HepG2 (cell line): Measurements from ENCODE around the gene LRIG3. TPM values are rescaled to one million over a fixed set of nuclear protein-coding genes. Genes with fewer than 3 reads are reported as not detected.

Experiments used
- ATAC-seq: fragments of 200-7000 bp; cut with Tn5 transposase; 3 replicates; pipeline ENCODE4 v1.9.1; 2020; ENCODE audit warnings: mild to moderate bottlenecking, moderate library complexity
- BruUV-seq: library from RNA; stranded (reverse); fragments of 400-500 nt; replicated peaks from 2 replicates; lab custom pipeline; 2021; lab: Mats Ljungman, UMichigan
- CTCF ChIA-PET: fragments of 300-600 bp; formaldehyde crosslinking; extraction: SDS; loops from one replicate; lab custom pipeline; 2021; ENCODE audit warnings: low total read pairs, inconsistent platforms, low intra/inter-chr PET ratio; lab: Yijun Ruan, JAX
- POLR2A ChIA-PET: fragments of 350-600 bp; sonication (Branson Sonifier 250); formaldehyde crosslinking; loops from one replicate; lab custom pipeline; 2020; ENCODE audit warnings: antibody characterized with exemption, inconsistent platforms; lab: Yijun Ruan, JAX
- DNase-seq: peaks from one replicate; pipeline ENCODE4 v3.0.0-alpha.2; 2015; ENCODE audit warnings: low spot score
- FAIRE-seq: peaks from 3 replicates; lab custom pipeline; 2011; peaks lifted over from hg19 to GRCh38; lab: Jason Lieb, UNC
- H2AFZ ChIP-seq: one replicate; pipeline ENCODE4 v1.6.1; 2011; ENCODE audit warnings: low read length, inconsistent platforms
- H3K27ac ChIP-seq: fragments of 300-600 bp; 3 replicates; pipeline ENCODE4 v1.8.0; 2011; ENCODE audit warnings: mixed run types, mild to moderate bottlenecking, mixed read lengths, low read length, inconsistent platforms; ENCODE audit not compliant: insufficient read depth; ENCODE audit errors: extremely low read length
- H3K27me3 ChIP-seq, 2 experiments: fragments of 200-600 bp in 1 of 2; 2 replicates in 1 of 2; 3 replicates in 1 of 2; pipeline versions ENCODE4 v1.6.0 to v1.8.0; 2011; ENCODE audit warnings: low read length in 2 of 2, mild to moderate bottlenecking in 2 of 2, moderate library complexity in 2 of 2, inconsistent platforms in 1 of 2; ENCODE audit not compliant: insufficient read depth in 2 of 2, control insufficient read depth in 1 of 2
- H3K36me3 ChIP-seq, 2 experiments: fragments of 200-600 bp in 1 of 2; replicated peaks in 1 of 2; 2 replicates in 1 of 2; 3 replicates in 1 of 2; pipeline versions ENCODE4 v1.5.1 to v1.8.0; 2011; ENCODE audit warnings: low read length in 2 of 2, inconsistent platforms in 1 of 2; ENCODE audit not compliant: insufficient read depth in 2 of 2, control insufficient read depth in 1 of 2
- H3K4me1 ChIP-seq: 2 replicates; pipeline ENCODE4 v1.5.1; 2012; ENCODE audit warnings: low read length, inconsistent platforms; ENCODE audit not compliant: insufficient read depth
- H3K4me2 ChIP-seq: 2 replicates; pipeline ENCODE4 v1.6.0; 2011; ENCODE audit warnings: low read depth, low read length, inconsistent platforms
- H3K4me3 ChIP-seq, 3 experiments: fragments of 200-600 bp in 1 of 3; sonication (generic), shearing (Covaris generic) in 1 of 3; replicated peaks in 1 of 3; 2 replicates each; pipeline ENCODE4 v1.5.1; 2011 to 2016; ENCODE audit warnings: low read length in 3 of 3, inconsistent platforms in 2 of 3, low read depth in 2 of 3, mild to moderate bottlenecking in 2 of 3, control low read depth in 1 of 3, mixed read lengths in 1 of 3; ENCODE audit not compliant: insufficient read depth in 1 of 3
- H3K79me2 ChIP-seq: one replicate; pipeline ENCODE4 v1.6.1; 2011; ENCODE audit warnings: low read length, inconsistent platforms; ENCODE audit not compliant: insufficient read depth
- H3K9ac ChIP-seq: 2 replicates; pipeline ENCODE4 v1.6.0; 2011; ENCODE audit warnings: mild to moderate bottlenecking, low read depth, low read length, inconsistent platforms; ENCODE audit not compliant: insufficient read depth
- H3K9me3 ChIP-seq: 2 replicates; pipeline ENCODE4 v1.5.1; 2012; ENCODE audit warnings: mild to moderate bottlenecking, low read length
- H4K20me1 ChIP-seq: 2 replicates; pipeline ENCODE4 v1.6.0; 2011; ENCODE audit warnings: inconsistent platforms, mild to moderate bottlenecking, low read length, moderate library complexity; ENCODE audit not compliant: insufficient read depth
- FOXA1 ChIP-seq, 2 experiments: fragments of 450-650 bp in 1 of 2; sonication (generic) in 1 of 2; formaldehyde crosslinking in 1 of 2; IDR thresholded peaks; 2 replicates each; pipeline versions ENCODE4 v1.4.0 to v1.6.1; 2016 to 2020; ENCODE audit warnings: missing genetic modification reagents in 1 of 2
- FOXA3 ChIP-seq: IDR thresholded peaks from 2 replicates; pipeline ENCODE4 v1.6.1; 2016; ENCODE audit warnings: missing genetic modification reagents, missing compliant biosample characterization
- HCFC1 ChIP-seq: fragments of 150-350 bp; IDR thresholded peaks from 2 replicates; pipeline ENCODE4 v1.6.1; 2014; ENCODE audit warnings: low read depth, low read length
- MTA1 ChIP-seq: sonication (generic); formaldehyde crosslinking; IDR thresholded peaks from 2 replicates; pipeline ENCODE4 v1.4.0; 2020; ENCODE audit warnings: missing genetic modification reagents, mild to moderate bottlenecking, borderline replicate concordance
- PITX1 ChIP-seq: sonication (generic); formaldehyde crosslinking; IDR thresholded peaks from 2 replicates; pipeline ENCODE4 v1.5.1; 2020; ENCODE audit warnings: mild to moderate bottlenecking, missing genetic modification reagents
- POGZ ChIP-seq: sonication (generic); formaldehyde crosslinking; IDR thresholded peaks from 2 replicates; pipeline ENCODE4 v1.4.0; 2020; ENCODE audit warnings: mild to moderate bottlenecking, missing genetic modification reagents
- STAT5B ChIP-seq: sonication (generic); formaldehyde crosslinking; IDR thresholded peaks from 2 replicates; pipeline ENCODE4 v1.4.0; 2020; ENCODE audit warnings: missing genetic modification reagents
- YY1 ChIP-seq: IDR thresholded peaks from 2 replicates; pipeline ENCODE4 v1.6.1; 2011; ENCODE audit warnings: low read length, low read depth, moderate library complexity, mild to moderate bottlenecking; ENCODE audit not compliant: insufficient read depth, insufficient replicate concordance
- ZMYM4 ChIP-seq: sonication (generic); formaldehyde crosslinking; IDR thresholded peaks from 2 replicates; pipeline ENCODE4 v1.8.1; 2023; ENCODE audit warnings: mild to moderate bottlenecking, missing genetic modification reagents
- WGBS: methylation state at CpG from one replicate; pipeline ENCODE4 v1.1.6; 2017; ENCODE audit warnings: low lambda C conversion rate; 5-methylcytosine and 5-hydroxymethylcytosine counted together
- in situ Hi-C: cut with HindIII; loops from 2 replicates; pipeline ENCODE4 v1.10.0; 2017; ENCODE audit warnings: low pct_unique_long_range_greater_than_20kb; ENCODE audit not compliant: extremely low pct_ligation_motif_present
- intact Hi-C: fragments of 100-400 bp; cut with micrococcal nuclease; formaldehyde crosslinking; loops from one replicate; pipeline ENCODE4 v1.10.0; 2022; ENCODE audit not compliant: unreplicated experiment
- polyA plus RNA-seq, 8 experiments: library from polyadenylated mRNA; depleted of rRNA in 3 of 8; stranded (reverse) in 7 of 8; unstranded in 1 of 8; fragments of >200 nt; fragmentation: Illumina TruSeq in 4 of 8; extraction: Trizol in 4 of 8; gene quantifications; 2 replicates each; pipeline versions ENCODE4 v1.2.1 to v1.2.3, GENCODE V29; 2011 to 2016; ENCODE audit warnings: low read depth in 4 of 8, missing spikeins in 1 of 8, mixed read lengths in 1 of 8; ENCODE audit not compliant: insufficient read depth in 1 of 8
- total RNA-seq, 5 experiments: library from RNA; depleted of rRNA; stranded (reverse); fragments of >200 nt; fragmentation: Illumina TruSeq; extraction: Trizol; gene quantifications; 2 replicates each; pipeline ENCODE4 v1.2.3, GENCODE V29; 2016; ENCODE audit warnings: low read depth in 1 of 5
- TF ChIP-seq, protein P1 (sequence below): sonication (generic); formaldehyde crosslinking; IDR thresholded peaks from 2 replicates; pipeline ENCODE4 v1.4.0; 2020; ENCODE audit warnings: missing genetic modification reagents, borderline replicate concordance

LRIG3 gene
- total and polyA plus RNA-seq, 2 of the 13 experiments (the other 11 are each of a cell fraction or from before 2014, with no cell fraction given), result 7.7 to 17.4 TPM

DNA sequence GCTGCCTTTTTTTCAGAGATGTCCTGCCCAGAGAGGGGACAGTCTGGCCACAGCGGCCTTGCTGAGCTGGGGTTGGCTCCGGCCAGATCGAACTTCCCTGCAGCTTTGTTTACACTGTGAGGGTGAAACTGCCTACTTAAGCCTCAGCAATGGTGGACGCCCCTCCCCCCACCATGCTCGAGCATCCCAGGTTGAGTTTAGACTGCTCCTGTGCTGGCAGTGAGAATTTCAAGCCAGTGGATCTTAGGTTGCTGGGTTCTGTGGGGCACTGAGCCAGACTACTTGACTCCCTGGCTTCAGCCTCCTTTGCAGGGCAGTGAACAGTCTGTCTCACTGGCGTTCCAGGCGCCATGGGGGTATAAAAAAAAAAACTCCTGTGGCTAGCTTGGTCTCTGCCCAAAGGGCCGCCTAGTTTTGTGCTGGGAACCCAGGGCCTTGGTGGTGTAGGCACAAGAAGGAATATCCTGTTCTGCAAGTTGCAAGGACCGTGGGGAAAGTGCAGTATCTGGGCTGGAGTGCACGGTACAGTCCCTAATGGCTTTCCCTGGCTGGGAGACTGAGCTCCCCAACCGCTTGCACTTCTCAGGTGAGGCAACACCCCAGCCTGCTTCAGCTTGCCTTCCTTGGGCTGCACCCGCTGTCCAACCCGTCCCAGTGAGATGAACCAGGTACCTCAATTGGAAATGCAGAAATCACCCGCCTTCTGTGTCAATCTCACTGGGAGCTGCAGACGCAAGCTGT is 79.1 kb downstream of the LRIG3 start:
- in situ Hi-C loops, result no loop called here
- H3K4me2 ChIP-seq, result peak overlapping the region; percentile 39; the same call in 1 of the 2 replicates
- H3K36me3 ChIP-seq, result no peaks in the 10 kb centered on the region
- ChIA-PET CTCF (no interaction called here), POLR2A (no interaction called here)
- WGBS, result 35% methylated on average over 8 of the region's 15 CpGs
- peak; percentile 83 for ATAC-seq
- FAIRE-seq, result no peak
- H3K9me3 ChIP-seq, result no peaks in the 10 kb centered on the region
- no peak for DNase-seq
- H3K27me3 ChIP-seq, result no peaks in the 10 kb centered on the region
- no peaks in the 10 kb centered on the region for H4K20me1 ChIP-seq
- H2AFZ ChIP-seq, result no peak overlapping the region
- TF ChIP-seq FOXA3 (CRISPR knock-in tag) (peak; percentile 48; the same call in 1 of the 2 replicates), ZMYM4 (CRISPR knock-in tag) (0 out of 2 replicates have a peak, but pooled peaks have one; percentile 51), YY1 (peak; percentile 23), FOXA1 (IDR thresholded peaks at IDR 0.05) (no peak), FOXA1 (CRISPR knock-in tag; IDR thresholded peaks at IDR 0.05) (peak; percentile 40), POGZ (0 out of 2 replicates have a peak, but pooled peaks have one; percentile 22), MTA1 (CRISPR knock-in tag) (0 out of 2 replicates have a peak, but pooled peaks have one; percentile 31), HCFC1 (no peak), STAT5B (CRISPR knock-in tag) (no peak), PITX1 (CRISPR knock-in tag) (0 out of 2 replicates have a peak, but pooled peaks have one; percentile 30)
- TF ChIP-seq, protein P1, sequence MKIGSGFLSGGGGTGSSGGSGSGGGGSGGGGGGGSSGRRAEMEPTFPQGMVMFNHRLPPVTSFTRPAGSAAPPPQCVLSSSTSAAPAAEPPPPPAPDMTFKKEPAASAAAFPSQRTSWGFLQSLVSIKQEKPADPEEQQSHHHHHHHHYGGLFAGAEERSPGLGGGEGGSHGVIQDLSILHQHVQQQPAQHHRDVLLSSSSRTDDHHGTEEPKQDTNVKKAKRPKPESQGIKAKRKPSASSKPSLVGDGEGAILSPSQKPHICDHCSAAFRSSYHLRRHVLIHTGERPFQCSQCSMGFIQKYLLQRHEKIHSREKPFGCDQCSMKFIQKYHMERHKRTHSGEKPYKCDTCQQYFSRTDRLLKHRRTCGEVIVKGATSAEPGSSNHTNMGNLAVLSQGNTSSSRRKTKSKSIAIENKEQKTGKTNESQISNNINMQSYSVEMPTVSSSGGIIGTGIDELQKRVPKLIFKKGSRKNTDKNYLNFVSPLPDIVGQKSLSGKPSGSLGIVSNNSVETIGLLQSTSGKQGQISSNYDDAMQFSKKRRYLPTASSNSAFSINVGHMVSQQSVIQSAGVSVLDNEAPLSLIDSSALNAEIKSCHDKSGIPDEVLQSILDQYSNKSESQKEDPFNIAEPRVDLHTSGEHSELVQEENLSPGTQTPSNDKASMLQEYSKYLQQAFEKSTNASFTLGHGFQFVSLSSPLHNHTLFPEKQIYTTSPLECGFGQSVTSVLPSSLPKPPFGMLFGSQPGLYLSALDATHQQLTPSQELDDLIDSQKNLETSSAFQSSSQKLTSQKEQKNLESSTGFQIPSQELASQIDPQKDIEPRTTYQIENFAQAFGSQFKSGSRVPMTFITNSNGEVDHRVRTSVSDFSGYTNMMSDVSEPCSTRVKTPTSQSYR (CRISPR knock-in tag), result peak; percentile 89
- TF ChIP-seq, all 625 proteins: peak for 8
- no peak overlapping the region for H3K4me3 ChIP-seq
- H3K79me2 ChIP-seq, result no peaks in the 10 kb centered on the region
- BruUV-seq, result no TSS peak
- intact Hi-C loops, result no loop called here
- no peak overlapping the region for H3K27ac ChIP-seq
- no peak overlapping the region for H3K9ac ChIP-seq
- H3K4me1 ChIP-seq, result peaks cover 9% of the 10 kb centered on the region; the same call in 1 of the 2 replicates
